Prostate gland (tissue), 2 donors: ENCODE results near the gene SPRYD3.

Experiments
- POLR2A ChIP-seq: fragments of 450-650 bp; IDR thresholded peaks from one replicate; pipeline ENCODE4 v1.6.1; 2016; ENCODE audit warnings: antibody characterized with exemption, mild to moderate bottlenecking
- POLR2AphosphoS5 ChIP-seq: sonication (generic); formaldehyde crosslinking; IDR thresholded peaks from one replicate; pipeline ENCODE4 v1.6.1; 2017; ENCODE audit warnings: antibody characterized with exemption
- TF ChIP-seq, protein P1 (sequence below), 4 experiments: fragments of 200-600 bp in 2 of 4; fragments of 450-650 bp in 2 of 4; sonication (generic) in 2 of 4; IDR thresholded peaks; 1 replicate in 3 of 4; 2 replicates in 1 of 4; pipeline ENCODE4 v1.5.1; 2016 to 2019; ENCODE audit warnings: antibody characterized with exemption in 4 of 4, mild to moderate bottlenecking in 2 of 4, moderate library complexity in 2 of 4

- TF ChIP-seq, protein P1, sequence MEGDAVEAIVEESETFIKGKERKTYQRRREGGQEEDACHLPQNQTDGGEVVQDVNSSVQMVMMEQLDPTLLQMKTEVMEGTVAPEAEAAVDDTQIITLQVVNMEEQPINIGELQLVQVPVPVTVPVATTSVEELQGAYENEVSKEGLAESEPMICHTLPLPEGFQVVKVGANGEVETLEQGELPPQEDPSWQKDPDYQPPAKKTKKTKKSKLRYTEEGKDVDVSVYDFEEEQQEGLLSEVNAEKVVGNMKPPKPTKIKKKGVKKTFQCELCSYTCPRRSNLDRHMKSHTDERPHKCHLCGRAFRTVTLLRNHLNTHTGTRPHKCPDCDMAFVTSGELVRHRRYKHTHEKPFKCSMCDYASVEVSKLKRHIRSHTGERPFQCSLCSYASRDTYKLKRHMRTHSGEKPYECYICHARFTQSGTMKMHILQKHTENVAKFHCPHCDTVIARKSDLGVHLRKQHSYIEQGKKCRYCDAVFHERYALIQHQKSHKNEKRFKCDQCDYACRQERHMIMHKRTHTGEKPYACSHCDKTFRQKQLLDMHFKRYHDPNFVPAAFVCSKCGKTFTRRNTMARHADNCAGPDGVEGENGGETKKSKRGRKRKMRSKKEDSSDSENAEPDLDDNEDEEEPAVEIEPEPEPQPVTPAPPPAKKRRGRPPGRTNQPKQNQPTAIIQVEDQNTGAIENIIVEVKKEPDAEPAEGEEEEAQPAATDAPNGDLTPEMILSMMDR (IDR thresholded peaks at IDR 0.05), result no peak
- TF ChIP-seq POLR2A (no peak), POLR2AphosphoS5 (no peak)
These were observed 48.0 kb upstream of the SPRYD3 start for GRCh38 chr12:53127169-53127568.
